ENCODE results near the gene PRKRIP1.
"Not testable (repeated sequence)": the region's sequence is repeated elsewhere in the genome, so short reads cannot be mapped to it uniquely, and the experiment has no call there.

PRKRIP1 gene, protein sequence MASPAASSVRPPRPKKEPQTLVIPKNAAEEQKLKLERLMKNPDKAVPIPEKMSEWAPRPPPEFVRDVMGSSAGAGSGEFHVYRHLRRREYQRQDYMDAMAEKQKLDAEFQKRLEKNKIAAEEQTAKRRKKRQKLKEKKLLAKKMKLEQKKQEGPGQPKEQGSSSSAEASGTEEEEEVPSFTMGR

GRCh38 chr7:102395873-102396709 lies at the start of gene PRKRIP1:
Gene PRKRIP1 (plus strand): TSS chr7:102396363. CDS start chr7:102396412, 49 bp downstream.
- DNase-seq = peak; percentile 69

- DNase-seq = not testable (repeated sequence)
These were observed 49.2 kb upstream of the PRKRIP1 start for GRCh38 chr7:102346983-102347382.

- DNase-seq = not testable (repeated sequence)
These were observed 39.8 kb upstream of the PRKRIP1 start, which contains the start of gene SPDYE6 for GRCh38 chr7:102356344-102356743. Gene SPDYE6 (minus strand): TSS chr7:102356444. CDS start chr7:102356023, 421 bp downstream.

GRCh38 chr7:102363549-102364393 lies 32.4 kb upstream of the PRKRIP1 start:
- peak; percentile 85 for DNase-seq

DNA sequence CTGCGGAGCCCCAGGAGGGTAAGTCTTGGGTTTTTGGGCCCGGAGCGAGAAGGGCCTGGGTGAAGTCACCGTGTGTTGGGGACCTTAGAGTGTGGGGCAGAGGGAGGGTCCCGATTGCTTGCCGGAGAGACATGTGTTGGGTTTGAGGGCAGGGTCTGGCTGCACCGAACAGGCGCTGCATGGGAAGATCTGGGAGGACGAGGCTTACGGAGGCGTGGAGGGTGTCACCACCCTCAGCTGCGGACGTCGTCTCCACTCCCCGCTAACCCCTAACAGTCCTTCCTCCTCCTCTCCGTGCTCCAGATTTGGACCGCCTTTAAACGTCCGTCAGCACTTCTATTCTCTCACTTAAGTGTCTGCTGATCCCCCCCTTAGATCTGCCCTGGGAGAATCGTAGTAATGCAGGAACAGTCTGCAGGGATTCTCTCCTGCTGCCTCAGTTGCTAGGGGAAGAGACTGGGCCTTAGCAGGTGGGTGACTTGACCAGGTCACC lies 31.7 kb upstream of the PRKRIP1 start:
- peak; percentile 1 for DNase-seq

- DNase-seq = not testable (repeated sequence)
These were observed 30.8 kb upstream of the PRKRIP1 start for GRCh38 chr7:102365390-102365789.

- not testable (repeated sequence) for DNase-seq
These were observed 26.1 kb upstream of the PRKRIP1 start for GRCh38 chr7:102370038-102370437.

DNA sequence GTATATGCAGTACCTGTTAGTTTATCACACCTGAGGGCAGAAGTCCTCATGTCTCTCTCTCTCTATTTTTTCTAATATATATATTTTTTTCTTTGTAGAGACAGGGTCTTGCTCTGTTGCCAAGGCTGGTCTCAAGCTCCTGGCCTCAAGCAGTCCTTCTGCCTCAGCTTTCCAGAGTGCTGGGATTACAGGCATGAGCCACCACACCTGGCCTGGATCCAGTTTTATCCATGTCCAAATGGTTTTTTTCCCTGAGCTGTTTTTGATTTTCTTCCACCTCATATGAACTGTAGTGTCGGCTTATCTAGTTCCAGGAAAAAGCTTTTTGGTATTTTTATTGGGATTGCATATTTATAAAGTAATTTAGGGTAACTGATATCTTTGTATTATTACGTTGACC lies 23.4 kb upstream of the PRKRIP1 start:
- not testable (repeated sequence) for DNase-seq

DNA sequence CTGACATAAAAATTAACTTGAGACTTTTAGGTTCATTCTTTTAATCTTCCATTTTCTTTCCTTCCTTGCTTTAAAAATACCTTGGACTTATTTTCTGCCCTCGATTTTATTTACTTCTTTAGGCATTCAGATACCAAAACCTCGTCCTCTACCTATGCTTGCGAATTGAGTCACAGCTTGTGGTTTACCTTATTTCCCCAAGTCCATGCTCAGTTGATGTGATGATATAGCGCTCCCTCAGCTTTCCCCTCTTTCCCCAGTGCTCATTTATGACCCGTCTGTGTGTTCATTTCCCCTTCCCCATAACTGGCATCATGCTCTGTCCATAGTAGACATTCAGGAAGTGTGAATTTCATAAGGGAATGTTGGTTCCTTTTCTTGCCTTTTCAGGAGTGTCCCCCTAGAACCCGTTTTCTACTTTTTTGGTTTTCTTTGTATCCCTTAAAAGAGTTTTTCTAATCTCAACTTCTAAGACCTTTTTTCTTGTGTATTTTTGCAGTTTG lies 19.1 kb upstream of the PRKRIP1 start:
- no peak for DNase-seq

- not testable (repeated sequence) for DNase-seq
These were observed 15.3 kb upstream of the PRKRIP1 start for GRCh38 chr7:102380837-102381236.

DNA sequence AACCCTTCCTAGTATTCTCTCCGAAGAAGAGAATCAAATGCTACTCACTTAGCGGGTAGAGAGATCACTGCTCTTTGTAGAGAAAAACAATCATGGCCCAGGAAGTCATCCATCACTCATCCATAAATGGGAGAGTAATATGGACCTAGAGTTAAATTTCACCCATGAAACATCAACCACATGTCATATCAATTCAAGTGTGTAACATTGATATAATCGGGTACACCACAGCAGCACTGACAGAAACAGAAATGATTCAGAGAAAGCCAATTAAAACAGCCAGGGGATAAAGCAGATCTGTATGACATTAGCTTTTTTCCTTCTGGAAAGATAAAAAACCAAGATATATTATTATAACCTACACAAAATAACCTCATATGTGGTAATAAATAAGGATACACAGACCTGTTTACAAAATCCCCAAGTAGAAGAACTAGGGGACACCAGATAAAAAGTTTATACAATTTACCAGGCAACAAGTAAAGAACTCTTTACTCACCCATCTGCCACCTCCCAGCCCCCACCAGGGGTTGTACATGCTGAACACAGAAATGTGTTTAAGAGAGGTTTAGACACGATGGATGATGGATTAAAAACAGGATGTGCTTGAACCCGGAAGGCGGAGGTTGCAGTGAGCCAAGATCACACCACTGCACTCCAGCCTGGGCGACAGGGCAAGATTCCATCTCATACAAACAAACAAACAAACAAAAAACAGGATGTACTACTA lies 14.3 kb upstream of the PRKRIP1 start:
- not testable (repeated sequence) for DNase-seq

DNA sequence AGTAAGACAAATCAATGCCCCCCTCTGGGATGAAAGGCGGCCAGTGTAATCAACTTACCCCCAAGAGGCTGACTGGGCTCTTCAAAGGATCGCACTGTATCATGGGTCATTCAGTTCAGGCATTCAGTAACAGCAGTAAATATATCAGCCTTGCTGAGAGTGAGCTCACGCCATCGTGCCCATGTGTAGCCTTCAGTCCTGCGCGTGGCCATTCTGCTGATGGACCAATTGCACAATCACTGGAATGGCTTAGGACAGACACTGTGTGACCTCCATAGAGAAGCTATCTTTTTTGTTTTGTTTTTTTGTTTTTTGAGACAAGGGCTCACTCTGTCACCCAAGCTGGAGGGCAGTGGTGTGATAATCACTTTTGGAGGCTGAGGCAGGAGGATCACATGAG lies 9.1 kb upstream of the PRKRIP1 start:
- DNase-seq = no peak

GRCh38 chr7:102389810-102390209 lies 6.4 kb upstream of the PRKRIP1 start:
- DNase-seq = no peak

DNA sequence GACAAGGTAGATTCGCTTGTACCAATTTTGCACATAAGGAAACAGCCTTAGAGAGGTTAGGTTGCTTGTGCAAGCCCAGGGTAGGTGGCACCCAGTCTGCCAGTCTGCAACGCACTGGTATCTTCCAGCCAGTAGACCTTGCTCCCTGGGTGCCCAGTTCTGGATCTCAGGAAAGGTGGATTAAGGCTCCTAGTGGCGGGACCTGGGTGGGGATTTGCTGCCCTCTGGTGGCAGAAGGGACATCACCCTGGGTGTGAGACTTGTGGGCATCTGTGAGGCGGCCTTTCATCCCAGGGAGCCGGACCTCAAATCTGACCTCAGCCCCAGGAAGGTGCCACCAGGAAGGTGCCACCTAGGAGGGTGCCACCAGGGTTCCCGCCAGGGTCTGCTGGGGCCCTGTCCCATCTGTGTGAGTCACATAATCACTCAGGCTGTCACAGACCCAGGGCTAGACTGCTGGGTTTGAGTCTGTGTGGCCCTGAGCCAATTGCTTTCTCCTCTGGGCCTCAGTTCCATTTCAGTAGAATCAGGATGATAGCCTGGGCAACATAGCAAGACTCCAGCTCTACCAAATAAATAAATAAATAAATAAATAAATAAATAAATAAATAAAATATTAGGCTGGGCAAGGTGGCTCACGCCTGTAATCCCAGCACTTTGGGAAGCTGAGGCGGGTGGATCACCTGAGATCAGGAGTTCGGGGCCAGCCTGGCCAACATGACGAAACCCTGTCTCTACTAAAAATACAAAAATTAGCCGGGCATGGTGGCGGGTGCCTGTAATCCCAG lies 5.3 kb upstream of the PRKRIP1 start:
- peak; percentile 66 for DNase-seq

DNA sequence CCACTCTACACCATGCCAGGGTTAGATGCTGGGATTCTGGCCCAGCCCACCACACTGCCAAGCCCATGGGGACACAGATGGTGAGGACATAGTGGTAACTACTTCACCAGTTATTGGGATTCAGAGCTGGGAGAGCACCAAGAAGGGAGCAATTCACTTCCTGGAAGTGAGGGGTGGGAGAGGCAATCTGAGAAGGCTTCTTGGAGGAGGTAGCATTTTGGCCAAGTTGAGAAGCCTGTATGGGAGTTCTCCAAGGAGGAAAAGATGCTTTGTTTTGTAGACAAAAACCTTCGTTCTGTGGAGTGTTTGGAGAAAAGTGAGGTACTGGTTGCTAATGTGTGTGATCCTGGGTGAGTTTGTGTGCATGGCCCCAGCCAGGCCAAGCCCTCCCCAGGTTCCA lies 3.8 kb upstream of the PRKRIP1 start:
- DNase-seq = no peak

GRCh38 chr7:102393467-102393866 lies 2.7 kb upstream of the PRKRIP1 start:
- DNase-seq = no peak

DNA sequence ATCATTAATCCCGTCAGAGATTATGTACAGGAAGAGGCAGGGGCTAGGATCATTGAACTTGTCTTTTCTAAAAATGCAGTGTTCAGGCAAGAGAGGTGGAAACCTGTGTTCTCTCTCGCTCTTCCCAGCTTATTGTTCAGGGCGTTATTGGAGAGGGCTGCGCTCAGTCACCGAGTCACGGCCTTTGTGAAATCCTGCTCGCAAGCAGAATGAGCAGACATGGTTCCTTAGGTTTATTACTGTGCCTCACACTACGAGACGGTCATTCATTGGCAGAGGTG lies 631 bp upstream of the PRKRIP1 start:
- no peak for DNase-seq

- DNase-seq = no peak
These were observed 502 bp downstream of the PRKRIP1 start for GRCh38 chr7:102396710-102397019.

GRCh38 chr7:102398543-102398942 lies 2.4 kb downstream of the PRKRIP1 start:
- no peak for DNase-seq

- no peak for DNase-seq
These were observed 4.2 kb downstream of the PRKRIP1 start for GRCh38 chr7:102400360-102400759.

GRCh38 chr7:102403563-102403962 lies 7.4 kb downstream of the PRKRIP1 start:
- DNase-seq = no peak

Data from stimulated activated CD4-positive, alpha-beta T cell treated with anti-CD3 and anti-CD28 coated beads, Interleukin-12 subunit alpha, Interleukin-12 subunit beta, amount 100 ng/mL, for 4 hours (primary cell).